Ovary (tissue), 3 donors: Measurements from ENCODE around the gene C6orf163.

Source experiments
- CTCF ChIP-seq, 3 donors: fragments of 450-650 bp in 2 of 3; fragments of 200-600 bp in 1 of 3; IDR thresholded peaks; one replicate each; pipeline versions ENCODE4 v1.5.1 to v1.8.0; 2016 to 2022; ENCODE audit warnings: antibody characterized with exemption in 3 of 3, mild to moderate bottlenecking in 1 of 3
- EP300 ChIP-seq: sonication (generic); formaldehyde crosslinking; IDR thresholded peaks from one replicate; pipeline ENCODE4 v1.6.1; 2017; ENCODE audit warnings: antibody characterized with exemption
- POLR2A ChIP-seq: fragments of 450-650 bp; IDR thresholded peaks from one replicate; pipeline ENCODE4 v1.6.1; 2017; ENCODE audit warnings: antibody characterized with exemption, mild to moderate bottlenecking, moderate library complexity
- donor health status: DM: no; HTN: no; CAD: no.

- TF ChIP-seq POLR2A (no peak), CTCF (IDR thresholded peaks at IDR 0.05) (no peak), EP300 (no peak)
These were observed 50.8 kb downstream of the C6orf163 start for GRCh38 chr6:87395431-87395830.
